ENCODE measurements around the gene THRB.

DNA sequence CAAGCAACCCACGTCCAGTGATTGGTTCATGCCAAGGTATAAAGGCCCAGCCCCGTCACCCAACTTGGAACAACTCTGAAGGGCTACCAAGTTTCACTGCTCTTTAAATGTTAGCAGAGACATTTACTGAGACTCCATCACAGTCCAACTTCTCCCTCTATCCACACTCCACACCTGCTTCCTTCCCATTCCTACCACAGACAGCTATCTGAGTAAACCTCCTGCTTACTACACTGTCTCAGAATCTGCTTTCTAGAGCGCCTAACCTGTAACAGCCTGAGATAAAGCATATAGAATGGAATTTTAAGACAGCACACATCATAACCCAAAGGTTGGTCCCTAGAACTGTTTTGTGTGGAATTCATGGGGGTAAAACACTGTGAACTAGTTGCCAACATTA lies 106.5 kb downstream of the THRB start:
- TF ChIP-seq, protein P1, sequence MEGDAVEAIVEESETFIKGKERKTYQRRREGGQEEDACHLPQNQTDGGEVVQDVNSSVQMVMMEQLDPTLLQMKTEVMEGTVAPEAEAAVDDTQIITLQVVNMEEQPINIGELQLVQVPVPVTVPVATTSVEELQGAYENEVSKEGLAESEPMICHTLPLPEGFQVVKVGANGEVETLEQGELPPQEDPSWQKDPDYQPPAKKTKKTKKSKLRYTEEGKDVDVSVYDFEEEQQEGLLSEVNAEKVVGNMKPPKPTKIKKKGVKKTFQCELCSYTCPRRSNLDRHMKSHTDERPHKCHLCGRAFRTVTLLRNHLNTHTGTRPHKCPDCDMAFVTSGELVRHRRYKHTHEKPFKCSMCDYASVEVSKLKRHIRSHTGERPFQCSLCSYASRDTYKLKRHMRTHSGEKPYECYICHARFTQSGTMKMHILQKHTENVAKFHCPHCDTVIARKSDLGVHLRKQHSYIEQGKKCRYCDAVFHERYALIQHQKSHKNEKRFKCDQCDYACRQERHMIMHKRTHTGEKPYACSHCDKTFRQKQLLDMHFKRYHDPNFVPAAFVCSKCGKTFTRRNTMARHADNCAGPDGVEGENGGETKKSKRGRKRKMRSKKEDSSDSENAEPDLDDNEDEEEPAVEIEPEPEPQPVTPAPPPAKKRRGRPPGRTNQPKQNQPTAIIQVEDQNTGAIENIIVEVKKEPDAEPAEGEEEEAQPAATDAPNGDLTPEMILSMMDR (IDR thresholded peaks at IDR 0.05) = no peak
- TF ChIP-seq POLR2A (IDR thresholded peaks at IDR 0.05) (no peak), POLR2AphosphoS5 (IDR thresholded peaks at IDR 0.05) (no peak)
